Fibroblast of villous mesenchyme (primary cell): ENCODE results near the gene CAMK1D. TPM values are rescaled to one million over a fixed set of nuclear protein-coding genes. Genes with fewer than 3 reads are reported as not detected.

Experiments
- DNase-seq: peaks from one replicate; pipeline ENCODE4 v3.0.0-alpha.2; 2010; ENCODE audit warnings: low read depth
- H3K4me3 ChIP-seq: 2 replicates; pipeline ENCODE4 v1.5.1; 2011; ENCODE audit warnings: low read depth, mild to moderate bottlenecking, low read length
- total RNA-seq: library from RNA; depleted of rRNA; stranded (reverse); fragments of >200 nt; gene quantifications from 2 replicates; pipeline ENCODE4 v1.2.3, GENCODE V29; 2012
- TF ChIP-seq, protein P1 (sequence below): IDR thresholded peaks from 2 replicates; pipeline ENCODE4 v1.5.1; 2012; ENCODE audit warnings: low read depth, mild to moderate bottlenecking, low read length; ENCODE audit not compliant: insufficient read depth

The CAMK1D gene
- total RNA-seq, 1 donor: 1.3 TPM

DNA sequence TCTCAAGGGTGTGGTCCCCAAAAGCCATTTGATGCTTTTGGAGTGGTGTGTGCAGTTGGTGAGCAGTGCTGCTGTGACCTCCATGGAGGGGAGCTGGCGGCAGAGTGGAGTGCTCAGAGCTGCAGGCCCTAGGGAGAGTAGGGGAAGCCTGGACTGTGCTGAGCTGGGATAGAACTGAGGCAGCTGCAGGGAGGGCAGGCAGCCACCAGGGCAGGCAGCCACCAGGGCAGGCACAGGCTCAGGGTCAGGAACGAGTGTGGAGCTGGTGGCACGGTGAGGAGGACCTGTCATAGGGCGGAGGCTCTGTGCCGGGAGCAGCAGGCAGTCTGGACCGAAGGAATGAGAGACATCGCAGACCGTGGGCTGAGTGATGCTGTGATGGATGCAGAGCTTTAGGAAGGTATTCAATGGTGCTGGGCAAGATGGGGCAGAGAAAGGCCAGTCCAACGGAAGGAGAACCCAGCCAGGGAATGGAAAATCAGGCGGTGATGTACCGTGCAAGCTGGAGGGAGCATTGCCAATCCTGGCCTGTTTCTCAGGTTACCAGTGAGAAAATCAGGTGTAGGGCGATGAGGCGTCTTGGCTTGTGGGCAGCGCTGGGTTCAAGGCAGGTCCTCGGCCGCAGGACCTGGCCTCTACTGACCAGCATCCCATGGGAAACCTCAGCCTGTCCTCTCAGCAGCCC is 152.6 kb downstream of the CAMK1D start:
- TF ChIP-seq, protein P1, sequence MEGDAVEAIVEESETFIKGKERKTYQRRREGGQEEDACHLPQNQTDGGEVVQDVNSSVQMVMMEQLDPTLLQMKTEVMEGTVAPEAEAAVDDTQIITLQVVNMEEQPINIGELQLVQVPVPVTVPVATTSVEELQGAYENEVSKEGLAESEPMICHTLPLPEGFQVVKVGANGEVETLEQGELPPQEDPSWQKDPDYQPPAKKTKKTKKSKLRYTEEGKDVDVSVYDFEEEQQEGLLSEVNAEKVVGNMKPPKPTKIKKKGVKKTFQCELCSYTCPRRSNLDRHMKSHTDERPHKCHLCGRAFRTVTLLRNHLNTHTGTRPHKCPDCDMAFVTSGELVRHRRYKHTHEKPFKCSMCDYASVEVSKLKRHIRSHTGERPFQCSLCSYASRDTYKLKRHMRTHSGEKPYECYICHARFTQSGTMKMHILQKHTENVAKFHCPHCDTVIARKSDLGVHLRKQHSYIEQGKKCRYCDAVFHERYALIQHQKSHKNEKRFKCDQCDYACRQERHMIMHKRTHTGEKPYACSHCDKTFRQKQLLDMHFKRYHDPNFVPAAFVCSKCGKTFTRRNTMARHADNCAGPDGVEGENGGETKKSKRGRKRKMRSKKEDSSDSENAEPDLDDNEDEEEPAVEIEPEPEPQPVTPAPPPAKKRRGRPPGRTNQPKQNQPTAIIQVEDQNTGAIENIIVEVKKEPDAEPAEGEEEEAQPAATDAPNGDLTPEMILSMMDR: no peak
- no peak overlapping the region for H3K4me3 ChIP-seq
- DNase-seq: no peak

DNA sequence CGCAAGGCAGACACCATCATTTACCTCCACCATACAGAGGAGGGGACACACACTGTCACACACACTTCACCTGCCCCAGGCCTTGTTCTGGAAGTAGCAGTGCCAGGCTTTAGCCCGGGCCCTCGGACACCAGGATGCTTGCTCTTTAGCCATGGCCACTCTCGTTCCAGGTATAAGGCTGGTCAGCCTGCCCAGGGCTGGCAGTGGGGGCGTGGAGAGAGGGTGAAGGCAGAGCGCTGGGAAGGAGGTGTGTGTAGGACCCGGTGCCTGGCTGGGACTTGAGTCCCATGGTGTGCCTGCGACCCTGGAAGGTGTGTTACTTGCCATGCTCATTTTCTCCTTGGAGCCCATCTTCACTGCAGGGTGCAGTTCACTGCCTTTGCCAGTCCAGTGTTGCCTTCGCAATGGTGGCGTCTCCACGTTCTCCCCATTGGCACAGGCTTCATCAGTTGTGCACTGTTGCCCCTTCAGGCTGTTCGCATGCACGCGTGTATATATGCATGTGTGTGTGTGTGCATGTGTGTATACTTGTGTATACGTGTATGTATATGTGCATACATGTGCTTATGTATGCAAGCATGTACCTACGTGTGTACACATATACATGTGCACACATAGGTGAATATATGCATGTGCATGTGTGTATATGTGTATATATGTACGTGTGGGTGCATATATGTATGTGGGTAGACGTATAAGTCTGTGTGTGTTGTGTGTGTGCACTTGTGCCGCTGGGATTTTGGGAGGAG is 153.4 kb downstream of the CAMK1D start:
- TF ChIP-seq, protein P1: no peak
- no peak overlapping the region for H3K4me3 ChIP-seq
- DNase-seq: no peak

DNA sequence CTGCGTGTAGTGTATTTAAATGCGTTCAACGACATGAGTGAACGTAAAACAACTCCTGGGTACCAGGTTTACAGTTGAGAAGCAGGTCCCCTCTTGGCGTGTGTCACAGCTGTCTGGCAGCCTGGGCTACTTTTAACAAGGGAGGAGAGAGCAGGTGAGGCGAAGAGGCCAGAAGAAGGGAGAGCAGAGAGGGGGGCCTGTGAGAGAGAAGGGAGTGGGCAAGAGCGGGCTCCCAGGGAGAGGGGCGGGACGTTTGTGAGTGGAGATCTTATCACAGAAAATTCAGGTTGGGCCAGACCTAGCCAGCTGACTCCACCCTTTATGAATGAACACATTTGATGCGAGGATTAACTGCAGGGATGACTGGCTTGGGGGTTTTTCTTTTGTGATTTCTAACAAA is 154.0 kb downstream of the CAMK1D start:
- TF ChIP-seq, protein P1: no peak
- H3K4me3 ChIP-seq: no peak overlapping the region
- no peak for DNase-seq

DNA sequence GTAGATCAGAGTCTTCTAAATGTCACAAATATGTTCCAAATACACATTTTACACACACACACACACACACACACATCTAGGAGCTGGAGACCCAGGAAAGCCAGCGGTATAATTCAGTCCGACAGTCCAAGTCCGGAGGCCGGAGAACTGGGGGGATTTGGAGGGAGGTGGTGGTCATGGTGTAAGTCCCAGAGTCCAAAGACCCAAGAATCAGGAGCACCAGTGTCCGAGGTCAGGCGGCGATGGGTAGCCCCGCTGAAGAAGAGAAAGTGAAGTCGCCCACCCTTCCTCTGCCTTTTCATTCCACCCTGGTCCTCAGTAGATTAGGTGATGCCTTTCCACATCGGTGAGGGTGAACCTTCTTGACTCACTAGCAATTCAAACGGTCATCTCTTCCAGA is 154.8 kb downstream of the CAMK1D start:
- no peak for DNase-seq
- no peak overlapping the region for H3K4me3 ChIP-seq
- TF ChIP-seq, protein P1: no peak

DNA sequence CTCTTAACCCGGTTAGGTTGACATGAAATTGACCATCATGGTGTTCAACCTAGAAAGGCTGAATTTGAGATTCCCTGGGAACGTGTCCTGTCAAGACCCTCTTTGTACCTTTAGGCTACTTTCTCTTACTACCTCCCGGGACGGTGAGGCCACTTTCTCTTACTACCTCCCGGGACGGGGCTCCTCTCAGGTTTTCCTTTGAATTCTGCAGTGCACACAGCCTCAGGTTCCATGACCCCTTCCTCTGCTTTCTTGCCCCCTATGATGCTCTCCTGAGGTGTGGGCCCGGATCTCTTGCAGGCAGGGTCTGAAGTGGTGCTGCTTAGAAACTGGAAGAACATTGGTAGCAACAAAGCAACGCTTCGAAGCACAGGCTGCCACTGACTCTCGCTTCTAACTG is 155.3 kb downstream of the CAMK1D start:
- TF ChIP-seq, protein P1: no peak
- DNase-seq: no peak
- H3K4me3 ChIP-seq: no peak overlapping the region

DNA sequence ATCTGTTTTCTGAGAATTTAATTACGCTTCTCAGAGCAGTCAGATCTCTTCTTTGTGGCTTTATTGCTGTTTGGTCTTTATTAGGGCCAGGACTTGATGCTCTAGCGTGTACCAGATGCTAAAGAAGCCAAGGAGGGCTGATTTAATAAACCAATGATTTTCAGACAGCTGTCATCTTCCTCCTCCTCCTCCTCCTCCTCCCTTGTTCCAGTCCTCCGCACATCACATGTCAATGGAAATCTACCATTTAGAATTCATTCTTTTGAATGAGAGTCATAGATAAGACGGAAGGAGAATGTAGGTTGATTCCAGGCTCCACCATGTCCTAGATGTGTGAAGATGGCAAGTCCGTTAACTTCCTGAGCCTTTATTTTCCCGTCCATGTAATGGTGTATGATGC is 156.3 kb downstream of the CAMK1D start:
- TF ChIP-seq, protein P1: no peak
- DNase-seq: no peak
- H3K4me3 ChIP-seq: no peak overlapping the region
